H54 (cell line): ENCODE data around the gene ARAP1.

Source experiments
- DNase-seq: peaks from one replicate; pipeline ENCODE4 v3.0.0; 2011; ENCODE audit warnings: low spot score, mixed read lengths; ENCODE audit not compliant: insufficient read length
- FAIRE-seq: peaks from 3 replicates; lab custom pipeline; 2011; peaks lifted over from hg19 to GRCh38; lab: Jason Lieb, UNC
- POLR2A ChIP-seq: IDR thresholded peaks from 2 replicates; pipeline ENCODE4 v1.6.1; 2011; ENCODE audit warnings: low read depth, mild to moderate bottlenecking, low read length

Gene ARAP1

DNA sequence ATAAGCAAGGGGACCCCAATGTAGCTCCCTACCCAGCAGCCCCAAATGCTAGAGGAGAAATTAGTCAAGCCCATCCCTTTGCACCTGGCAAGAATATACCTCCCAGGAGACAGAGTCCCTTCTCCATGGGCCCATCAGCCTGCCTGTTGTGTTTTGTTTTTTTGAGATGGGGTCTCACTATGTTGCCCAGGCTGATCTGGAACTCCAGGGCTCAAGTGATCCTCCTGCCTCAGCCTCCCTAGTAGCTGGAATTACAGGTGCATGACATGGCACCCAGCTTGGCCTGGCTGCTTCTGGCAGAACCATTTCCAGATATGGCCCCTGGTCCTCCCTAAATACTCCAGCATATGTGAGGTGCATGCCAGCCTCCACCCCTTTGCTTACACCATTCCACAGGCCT is 100.1 kb downstream of the ARAP1 start:
- FAIRE-seq: no peak
- TF ChIP-seq POLR2A: no peak
- DNase-seq: no peak

DNA sequence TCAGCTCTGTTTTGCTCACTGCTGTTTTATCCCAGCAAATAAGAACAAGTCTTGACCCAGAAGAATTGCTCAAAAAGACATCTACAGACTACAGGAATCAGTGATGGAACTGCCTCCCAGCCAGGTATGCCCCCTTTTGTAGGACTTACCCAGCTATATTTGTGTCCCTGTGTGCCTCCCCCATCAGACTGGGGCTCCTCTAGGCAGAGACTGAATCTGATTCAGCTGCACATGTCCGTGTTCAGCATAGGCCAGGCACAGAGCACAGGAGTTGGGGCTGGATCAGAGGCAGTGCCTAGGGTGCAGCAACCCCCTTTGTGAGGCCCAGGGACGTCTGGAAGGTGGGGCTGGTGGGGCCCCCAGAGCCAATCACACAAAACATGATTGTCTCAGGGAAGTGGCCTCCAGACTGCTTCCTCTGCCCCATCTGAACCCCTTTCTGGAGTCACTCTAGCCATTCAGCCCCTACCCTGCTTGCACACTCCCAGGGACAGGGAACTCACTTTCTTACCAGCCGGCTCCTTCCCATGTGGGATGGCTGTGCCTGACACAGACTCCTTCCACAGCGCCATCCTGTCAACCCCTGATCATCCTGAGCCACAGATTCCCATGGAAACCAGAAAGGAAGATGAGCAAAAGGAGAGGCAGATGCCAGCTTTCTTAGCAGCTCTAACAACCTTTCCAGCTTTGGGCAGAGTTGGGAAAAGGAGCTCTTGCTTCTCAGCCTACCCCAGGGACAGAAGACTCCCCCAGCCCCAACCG is 102.8 kb downstream of the ARAP1 start:
- FAIRE-seq: no peak

DNA sequence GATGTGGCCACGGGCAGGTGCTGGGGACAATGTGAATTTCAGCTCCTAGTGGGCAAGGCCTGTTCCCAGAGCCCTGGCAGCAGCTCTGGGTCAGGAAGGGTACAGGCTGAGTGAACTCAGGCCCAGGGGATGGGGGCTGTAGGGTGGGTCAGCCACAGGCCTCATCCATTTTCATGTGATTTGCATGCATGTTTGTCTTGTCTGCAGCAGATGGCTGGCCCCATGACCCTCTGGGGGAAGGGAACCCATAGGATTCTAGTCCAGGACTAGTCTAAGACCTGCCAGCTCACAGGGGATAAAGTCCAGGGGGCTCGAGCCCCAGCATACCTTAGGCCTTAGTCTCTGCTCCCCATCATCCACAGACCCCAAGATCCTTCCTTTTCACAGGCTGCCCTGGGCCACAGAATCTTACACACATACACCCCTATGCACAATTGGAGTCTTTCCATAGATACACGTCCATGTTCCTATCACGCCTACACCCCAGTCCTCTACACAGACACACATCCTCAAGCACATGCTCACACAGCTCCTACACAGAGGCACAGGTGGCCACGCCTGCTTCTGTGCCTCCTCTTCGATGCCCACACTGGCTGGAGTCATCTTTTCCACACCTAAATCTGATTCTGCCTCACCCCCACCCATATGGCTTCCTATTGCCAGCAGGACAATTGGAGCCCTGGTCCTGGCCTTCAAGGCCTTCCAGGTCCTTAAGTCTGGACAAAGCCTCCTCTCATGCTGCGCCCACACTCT is 103.6 kb downstream of the ARAP1 start:
- no peak for FAIRE-seq
- DNase-seq: no peak
- TF ChIP-seq POLR2A: no peak

More for the DNA sequence above, 102.8 kb downstream of the ARAP1 start:
- TF ChIP-seq POLR2A: no peak
- DNase-seq: no peak

DNA sequence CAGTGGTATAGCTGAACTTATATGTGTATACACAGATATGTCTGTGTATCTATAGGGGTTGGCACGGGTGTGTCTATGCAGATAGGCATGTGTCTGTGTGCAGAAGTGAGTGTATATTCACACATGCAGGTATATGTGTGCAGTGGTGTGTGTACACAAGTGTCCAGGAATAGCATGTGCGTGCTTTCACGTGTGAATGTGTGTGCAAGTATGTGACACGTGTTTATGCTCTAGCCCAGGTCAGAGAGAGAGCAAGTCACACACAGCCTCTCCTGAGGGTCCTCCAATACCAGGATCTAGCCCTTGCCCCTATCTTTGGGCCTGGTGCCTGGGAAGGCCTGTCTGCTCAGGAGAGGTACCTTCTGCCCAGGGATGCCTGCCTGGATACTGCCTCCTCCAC is 104.3 kb downstream of the ARAP1 start:
- DNase-seq: no peak
- no peak for TF ChIP-seq POLR2A
- FAIRE-seq: no peak

DNA sequence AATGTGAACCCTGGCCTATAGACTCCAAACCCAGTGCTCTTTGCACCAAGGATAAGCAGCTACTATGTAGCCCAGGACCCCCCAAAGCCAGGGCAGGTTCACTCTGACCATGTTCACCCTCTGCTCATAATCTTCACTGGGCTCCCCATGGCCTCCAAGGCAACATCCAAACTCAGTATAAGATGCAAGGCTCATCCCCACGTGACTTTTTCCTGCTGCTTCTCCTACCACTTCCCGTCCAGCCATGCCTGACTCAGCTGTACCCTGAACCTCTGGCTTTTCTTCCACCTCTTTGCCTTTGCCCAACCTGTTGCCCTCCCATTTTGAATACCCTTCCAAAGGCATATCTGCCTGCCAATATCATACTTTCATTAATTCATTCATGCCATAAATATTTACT is 105.7 kb downstream of the ARAP1 start:
- FAIRE-seq (no peak), DNase-seq (no peak)
- TF ChIP-seq POLR2A: no peak

DNA sequence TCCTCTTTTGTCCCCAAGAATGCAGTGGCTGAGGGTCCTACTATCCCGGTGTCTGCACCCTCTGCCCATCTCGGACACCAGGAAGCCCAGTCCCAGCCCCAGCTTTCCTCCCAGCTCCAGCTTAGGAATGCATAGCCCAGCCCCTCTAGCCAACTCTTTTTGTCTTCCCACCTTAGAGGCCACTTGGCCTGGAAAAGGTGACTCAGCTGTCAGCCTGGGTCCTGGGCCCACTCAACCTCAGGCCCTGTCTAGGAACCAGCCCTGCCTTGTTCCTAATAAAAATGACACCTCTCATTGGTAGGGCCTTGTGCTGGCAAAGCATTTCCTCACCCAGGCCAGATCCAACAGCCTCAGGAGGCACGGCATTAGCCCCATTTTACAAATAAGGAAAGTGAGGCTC is 106.2 kb downstream of the ARAP1 start:
- FAIRE-seq (no peak), DNase-seq (no peak)
- TF ChIP-seq POLR2A: no peak

DNA sequence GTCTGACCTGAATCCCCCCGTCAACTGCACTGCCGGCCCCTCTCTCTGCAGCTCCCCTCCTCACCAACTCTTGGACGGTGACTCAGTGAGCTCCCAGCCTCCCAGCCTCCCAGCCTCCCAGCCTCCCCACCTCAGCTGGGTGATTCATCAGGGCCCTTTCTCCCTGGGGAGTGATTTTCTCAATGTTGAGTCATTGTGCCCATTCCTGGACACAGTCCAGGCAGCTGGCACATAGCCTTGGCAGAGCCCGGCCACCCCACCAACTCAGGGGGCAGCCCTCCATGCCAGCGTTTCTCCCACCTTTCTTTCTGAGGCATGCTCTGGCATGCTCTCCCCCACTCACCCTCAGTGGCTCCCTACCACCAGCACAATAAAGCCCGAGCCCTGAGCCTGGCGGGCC is 108.7 kb downstream of the ARAP1 start:
- DNase-seq: peak; percentile 98
- no peak; the same call in 1 of the 2 replicates for TF ChIP-seq POLR2A
- FAIRE-seq: peak; percentile 69

DNA sequence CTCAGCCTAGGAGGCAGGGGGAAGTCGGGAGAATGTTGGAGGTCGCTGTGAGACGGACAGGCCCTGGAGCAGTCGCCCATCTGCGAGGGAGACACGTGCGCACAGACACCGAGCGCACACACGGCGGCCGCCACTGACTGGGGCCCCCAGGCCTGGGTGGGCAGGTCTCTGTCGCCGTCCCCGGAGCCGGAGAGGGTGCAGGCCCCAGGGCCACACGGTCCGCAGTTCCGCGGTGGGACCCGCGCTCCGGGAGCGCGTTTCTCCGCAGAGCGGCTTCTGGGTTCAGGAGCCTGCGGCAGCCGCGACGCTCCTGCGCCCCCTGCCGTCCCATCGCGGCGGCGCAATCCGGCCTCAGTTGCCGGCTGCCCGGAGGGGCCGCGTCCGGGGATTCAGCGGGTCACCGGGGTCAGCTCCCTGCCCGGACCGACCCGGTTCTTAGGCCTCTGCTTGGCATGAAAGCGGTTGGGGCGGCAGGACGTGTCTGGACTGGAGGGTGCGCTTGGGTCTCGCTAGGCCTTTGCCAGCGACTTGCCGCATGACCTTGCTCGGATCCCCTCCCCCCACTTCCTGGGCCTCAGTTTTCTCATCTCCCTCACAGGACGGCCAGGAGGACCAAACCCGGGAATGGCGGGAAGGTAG is 109.2 kb downstream of the ARAP1 start:
- DNase-seq (peak; percentile 84), FAIRE-seq (no peak)
- TF ChIP-seq POLR2A: no peak

DNA sequence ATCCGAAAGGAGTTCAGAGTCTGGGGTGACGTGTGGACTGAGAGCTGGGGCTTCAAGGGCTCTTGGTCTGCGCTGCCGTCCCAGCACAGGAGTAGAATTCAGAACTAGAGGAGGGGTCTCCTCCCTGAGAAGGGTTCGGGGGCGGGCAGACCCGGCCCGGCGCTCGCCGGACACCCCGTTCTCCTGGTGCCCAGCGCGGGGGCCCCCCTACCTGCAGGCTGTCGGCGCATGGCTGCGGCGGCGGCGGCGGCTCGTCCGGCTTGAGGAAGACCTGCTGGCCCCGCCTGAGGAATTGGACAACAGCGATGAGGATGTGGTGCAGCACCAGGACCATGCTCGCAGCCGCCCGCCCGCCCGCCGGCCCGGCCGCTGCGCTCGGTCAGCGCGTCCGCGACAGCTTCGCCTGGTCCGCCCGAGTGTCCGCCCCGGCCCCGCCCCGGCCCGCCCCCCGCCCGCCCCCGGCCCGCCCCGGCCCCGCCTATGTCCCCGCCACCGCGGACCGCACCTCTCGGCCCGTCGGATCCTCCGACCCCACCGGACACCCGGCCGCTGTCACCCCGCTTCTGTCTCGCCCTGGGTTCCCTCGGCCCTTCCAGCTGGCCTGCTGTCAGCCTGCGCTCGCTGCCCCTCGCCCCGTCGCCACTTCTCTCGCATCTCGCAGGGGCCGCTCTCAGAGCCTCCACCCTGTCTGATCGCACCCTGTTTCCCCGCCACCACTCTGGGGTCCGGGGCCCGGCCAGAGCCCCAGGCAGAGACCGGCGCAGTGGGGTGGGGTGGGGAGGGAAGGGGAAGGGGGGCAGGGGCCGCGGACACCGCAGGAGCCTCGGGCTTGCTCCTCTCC is 109.9 kb downstream of the ARAP1 start:
- TF ChIP-seq POLR2A: 0 out of 2 replicates have a peak, but pooled peaks have one; percentile 5
- DNase-seq (peak; percentile 70), FAIRE-seq (no peak)

DNA sequence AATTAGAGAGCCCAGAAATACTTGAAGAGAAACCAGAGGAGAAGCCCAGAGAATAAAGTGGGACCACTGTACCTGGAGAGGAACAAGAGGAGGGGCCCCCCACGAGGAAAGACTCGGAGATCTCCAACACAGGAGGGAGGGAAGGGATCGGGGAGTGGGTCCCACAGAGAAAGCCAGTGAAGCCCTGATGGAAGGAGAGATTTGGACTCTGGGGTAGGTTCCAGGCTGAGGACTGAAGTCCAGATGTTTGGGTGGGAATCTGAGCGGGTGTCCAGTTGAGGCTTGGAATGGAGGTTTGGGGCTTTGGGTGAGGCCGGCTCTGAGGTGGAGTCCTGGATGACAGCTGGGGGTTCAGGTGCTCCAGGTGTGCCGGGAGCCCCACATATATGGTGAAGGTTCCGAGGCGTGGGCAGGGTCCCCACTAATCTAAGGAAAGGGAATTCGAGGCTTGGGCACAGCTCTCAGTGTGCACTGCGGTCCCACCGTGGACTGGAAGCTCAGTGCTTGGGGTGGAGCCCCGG is 110.6 kb downstream of the ARAP1 start:
- TF ChIP-seq POLR2A: no peak
- FAIRE-seq: no peak
- DNase-seq: no peak

DNA sequence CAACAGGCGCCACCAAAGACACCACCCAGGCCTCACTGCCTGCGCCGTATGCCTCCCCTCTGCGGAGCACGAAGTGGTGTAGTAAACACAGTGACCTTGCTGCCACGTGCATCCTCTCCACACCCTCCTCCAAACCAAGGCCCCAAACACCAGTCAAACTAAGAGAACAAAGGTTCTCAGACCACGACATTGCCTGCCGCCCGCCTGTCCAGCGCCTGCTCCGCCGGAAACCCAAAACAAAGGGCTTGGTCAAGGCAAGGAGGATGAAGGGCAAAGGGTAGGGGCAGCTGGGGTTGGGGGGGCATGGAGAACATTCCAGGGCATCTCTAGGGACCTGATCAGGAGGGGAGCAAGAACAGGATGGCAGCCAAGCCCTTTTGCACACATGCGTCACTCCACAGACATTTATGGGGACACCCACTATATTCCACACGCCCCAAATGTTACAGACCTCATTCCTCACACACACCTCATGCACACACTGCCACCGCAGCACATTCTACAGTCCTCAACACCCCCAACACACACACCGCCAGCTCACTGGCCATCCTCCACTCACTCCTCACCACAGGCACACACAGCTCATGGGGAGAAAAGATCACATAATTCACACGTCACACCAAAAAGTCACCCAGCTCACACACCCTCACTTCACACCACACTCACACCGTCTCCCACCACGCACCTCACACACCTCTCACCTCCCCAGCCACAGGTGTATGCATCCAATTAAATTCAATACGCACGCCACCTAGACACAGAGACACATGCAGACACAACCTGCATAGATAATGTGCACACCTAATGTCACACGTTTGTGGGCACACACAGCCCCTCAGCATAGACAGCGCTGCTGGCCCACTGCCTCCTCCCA is 112.5 kb downstream of the ARAP1 start:
- FAIRE-seq (no peak), DNase-seq (no peak)
- no peak for TF ChIP-seq POLR2A

DNA sequence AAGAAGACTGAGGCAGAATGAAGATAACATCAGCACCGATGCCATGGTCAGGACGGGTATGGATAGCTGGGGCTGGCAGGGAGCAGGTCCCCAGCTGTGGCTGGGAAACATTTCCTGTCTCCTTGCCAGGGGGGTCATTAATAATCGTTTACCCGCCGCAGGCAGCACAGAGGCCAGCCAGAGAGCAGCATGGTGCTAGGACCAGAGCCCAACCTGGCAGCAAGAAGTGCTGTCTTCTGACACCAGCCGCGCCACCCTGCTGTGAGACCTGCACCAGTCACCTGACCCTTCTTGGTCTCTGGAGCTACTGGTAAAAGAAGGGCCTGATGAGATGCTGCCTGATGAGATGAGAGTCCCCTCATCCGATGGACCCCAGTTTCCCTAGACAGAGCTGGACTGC is 114.3 kb downstream of the ARAP1 start:
- no peak for TF ChIP-seq POLR2A
- DNase-seq (no peak), FAIRE-seq (no peak)
